HG03558 (cell line): Measurements from ENCODE around the gene MUC21.
"Not testable (repeated sequence)": the region's sequence is repeated elsewhere in the genome, so short reads cannot be mapped to it uniquely, and the experiment has no call there.

Experiments used
- ATAC-seq: cut with Tn5 transposase; IDR thresholded peaks from one replicate; pipeline ENCODE4 v1.9.1; 2021; ENCODE audit warnings: moderate number of reproducible peaks; ENCODE audit not compliant: unreplicated experiment; ENCODE audit errors: extremely low read depth

MUC21 gene

DNA sequence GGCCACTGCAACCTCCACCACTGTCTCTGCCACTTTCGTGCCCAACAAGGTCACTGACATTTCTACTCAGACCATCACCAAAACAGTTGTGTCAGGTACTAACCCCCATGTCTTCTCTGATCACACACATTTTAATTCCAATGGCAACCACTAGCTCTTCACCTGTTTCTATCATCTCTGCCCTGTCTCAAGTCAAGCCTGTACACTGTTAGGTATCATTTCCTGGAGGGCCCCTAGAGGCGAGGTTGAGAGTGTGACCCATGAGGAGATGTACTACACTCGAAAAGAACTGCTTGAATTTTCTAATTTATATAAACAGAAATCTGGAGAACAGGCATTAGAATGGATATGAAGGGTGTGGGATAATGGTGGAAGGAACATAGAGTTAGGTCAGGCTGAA is 17.4 kb upstream of the MUC21 start:
- no peak for ATAC-seq

DNA sequence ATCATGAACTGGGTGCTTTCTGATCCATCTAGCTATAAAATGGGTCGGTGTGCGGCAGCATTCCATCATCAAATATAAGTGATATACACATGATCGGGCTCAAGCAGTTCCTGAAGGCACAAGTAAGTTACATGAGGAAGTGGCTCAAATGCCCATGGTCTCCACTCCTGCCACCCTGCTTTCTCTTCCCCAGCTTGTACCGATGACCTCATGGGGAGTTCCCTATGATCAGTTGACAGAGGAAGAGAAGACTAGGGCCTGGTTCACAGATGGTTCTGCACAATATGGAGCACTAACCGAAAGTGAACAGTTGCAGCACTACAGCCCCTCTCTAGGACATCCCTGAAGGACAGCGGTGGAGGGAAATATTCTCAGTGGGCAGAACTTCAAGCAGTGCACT is 14.3 kb upstream of the MUC21 start:
- ATAC-seq = not testable (repeated sequence)

DNA sequence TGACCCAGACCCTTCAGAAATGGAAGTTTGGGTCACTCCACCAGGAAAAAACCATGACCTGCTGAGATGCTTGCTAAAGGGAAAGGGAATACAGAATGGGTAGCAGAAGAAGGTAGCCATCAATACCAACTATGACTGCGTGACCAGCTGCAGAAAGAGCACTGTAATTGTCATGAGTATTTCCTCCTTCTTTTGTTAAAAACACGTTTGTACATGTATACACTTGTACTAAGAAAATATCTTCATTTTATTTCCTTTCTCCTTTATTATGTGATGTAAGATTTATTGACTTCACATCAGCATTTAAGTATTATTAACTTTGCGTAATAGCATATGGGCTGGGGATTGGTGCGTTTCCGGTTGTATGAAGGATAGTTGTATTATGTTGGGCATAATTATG is 12.6 kb upstream of the MUC21 start:
- ATAC-seq = no peak

DNA sequence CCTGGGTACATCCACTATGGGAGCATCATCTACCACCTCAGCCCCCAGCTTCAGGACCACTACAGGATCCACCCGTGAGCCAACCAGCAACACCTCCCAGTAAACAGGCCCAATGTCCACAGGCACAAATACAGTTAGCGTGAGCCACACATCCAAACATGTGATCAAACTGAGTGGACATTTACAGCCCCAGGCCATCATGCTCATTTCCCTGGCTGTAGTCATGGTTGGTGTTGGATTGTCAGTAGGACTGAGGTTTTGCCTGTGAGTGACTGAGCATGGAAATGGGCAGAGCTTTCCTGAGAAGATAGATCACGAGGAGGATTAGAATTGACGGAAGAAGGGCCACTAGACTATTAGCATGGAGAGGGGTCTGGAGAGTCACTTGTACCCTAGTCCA is 10.7 kb upstream of the MUC21 start:
- ATAC-seq = no peak

DNA sequence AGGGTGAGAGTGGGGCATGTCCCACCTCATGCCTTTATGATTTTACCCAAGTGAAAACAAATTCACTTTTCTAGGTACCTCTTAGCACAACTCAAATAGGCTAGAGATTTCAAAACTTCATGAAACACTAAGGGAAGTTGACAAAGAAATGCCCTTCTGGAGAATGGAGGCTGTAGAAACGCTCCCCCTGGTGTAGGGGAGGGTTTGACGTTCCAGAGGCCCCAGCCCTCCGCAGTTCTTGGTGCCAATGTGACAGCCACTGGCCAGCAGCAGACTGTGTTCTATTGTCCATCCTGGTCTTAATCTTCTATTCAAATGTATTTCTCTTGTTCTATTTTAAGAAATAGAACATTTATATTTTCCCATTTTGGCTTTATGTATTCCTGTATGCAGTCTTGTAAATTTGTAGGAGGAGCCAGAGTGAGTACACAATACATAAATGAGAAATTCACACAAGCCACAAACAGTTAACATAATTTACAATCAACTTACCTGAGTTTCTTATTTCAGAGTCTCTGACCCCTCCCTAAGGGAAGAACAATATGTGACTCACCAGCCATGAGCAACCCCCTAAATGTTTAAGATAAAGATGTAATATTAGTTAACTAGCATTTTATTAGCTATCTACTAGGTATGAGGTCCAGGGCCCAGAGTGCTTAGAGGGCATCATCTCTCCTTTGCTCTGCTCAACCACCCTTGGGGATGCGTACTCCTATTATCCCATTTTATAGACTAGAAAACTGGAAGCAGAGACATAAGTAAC is 8.8 kb upstream of the MUC21 start:
- ATAC-seq = no peak

DNA sequence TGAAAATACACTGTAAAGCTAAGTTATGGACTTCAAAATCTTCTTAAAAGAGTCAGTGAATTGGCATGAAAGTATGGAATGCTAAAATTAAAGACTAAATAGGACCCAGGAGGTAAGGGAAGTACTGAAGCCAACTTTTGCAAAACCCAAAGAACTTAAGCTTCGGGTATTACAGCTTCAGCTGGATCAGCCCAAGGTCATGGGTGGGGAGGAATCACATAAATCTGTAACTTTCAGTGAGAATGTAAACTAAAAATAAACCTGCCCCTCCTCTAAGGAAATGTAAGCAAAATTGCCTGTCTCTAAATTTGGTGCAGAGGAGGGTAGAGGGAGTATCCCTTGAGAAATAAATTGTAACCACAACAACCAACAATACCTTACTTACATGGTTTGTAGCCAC is 4.4 kb upstream of the MUC21 start:
- no peak for ATAC-seq

DNA sequence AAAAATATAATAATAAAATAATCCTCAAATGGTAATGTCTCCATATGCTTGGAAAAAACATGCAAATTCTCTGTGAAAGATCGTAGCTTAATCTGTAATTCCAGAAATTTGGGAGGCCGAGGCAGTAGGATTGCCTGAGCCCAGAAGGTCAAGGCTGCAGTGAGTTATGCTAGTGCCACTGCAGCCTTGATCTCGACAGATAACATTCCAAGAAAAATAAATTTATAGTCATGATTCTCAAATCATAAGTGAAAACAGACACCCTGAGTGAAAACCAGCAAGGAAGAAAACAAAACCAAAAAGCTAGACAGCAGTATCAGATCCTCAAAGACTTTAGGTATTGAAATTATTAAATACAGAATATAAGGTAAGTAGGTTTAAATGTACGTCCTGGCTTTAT is 3.8 kb upstream of the MUC21 start:
- ATAC-seq = no peak

DNA sequence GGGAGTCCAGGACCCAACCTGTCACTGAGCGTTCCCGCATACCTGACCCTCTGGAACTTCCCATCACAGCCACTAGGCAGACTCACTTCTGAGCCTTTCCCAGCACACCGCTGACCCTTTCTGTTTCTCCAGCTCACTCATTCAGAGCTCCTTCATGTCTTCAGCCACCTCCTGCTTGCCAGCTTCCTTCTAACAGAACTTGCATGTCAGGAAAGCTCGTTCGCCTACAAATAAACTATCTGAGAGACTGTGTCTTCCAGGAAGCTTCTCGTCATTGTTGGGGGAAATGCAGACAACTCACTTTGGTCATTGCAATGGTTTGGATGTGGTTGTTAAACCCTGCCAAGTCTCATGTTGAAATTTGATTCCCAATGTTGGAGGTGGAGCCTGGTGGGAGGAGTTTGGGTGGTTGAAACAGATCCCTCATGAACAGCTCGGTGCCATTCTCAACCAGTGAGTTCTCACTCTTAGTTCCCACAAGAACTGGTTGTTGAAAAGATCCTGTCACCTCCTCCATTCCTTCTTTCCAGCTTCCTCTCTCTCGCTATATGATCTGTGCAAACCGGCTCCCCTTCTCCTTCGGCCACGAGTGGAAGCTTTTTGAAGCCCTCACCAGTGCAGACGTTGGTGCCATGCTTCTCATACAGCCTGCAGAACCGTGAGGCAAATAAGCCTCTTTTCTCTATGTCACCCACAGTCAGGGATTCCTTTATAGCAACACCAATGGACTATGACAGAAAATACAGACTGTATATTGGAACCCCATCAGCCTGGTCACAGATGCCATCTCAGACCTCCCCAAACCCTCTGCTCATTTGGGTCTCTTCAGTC is 1.4 kb upstream of the MUC21 start:
- no peak for ATAC-seq

DNA sequence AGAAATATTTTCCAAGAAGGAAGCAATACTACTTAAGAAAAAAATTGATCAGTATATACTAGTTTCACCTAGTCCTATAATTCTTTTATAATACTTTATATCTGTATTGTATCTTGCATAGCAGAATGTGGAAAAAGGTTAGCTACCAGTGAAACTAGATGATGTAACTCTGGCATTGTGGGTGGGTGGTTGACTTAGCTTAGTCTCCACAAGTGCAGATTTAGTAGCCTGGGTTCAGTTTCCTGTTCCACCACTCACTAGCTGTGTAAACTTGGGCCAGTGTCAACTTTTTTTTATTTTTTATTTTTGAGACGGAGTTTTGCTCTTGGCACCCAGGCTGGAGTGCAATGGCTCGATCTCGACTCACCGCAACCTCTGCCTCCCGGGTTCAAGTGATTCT is 2.0 kb downstream of the MUC21 start:
- no peak for ATAC-seq

DNA sequence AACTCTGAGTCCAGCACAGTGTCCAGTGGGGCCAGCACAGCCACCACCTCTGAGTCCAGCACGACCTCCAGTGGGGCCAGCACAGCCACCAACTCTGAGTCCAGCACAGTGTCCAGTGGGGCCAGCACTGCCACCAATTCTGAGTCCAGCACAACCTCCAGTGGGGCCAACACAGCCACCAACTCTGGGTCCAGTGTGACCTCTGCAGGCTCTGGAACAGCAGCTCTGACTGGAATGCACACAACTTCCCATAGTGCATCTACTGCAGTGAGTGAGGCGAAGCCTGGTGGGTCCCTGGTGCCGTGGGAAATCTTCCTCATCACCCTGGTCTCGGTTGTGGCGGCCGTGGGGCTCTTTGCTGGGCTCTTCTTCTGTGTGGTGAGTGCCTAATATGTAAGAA is 3.8 kb downstream of the MUC21 start:
- ATAC-seq = no peak

DNA sequence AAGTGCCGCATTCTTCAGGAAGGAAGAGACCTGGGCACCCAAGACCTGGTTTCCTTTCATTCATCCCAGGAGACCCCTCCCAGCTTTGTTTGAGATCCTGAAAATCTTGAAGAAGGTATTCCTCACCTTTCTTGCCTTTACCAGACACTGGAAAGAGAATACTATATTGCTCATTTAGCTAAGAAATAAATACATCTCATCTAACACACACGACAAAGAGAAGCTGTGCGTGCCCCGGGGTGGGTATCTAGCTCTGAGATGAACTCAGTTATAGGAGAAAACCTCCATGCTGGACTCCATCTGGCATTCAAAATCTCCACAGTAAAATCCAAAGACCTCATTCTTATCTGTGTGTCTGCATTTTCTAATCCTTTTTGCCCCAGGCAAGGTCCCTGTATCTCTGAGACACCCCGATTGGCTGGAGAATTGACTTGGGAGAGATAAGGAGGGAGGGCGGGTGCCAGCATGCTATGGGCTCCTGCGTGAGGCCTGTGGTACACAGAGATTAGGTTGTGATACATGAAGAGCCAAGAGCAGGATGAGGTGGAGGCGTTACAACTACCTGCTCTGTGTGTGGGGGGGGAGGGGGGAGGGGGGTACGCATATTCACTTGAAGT is 4.8 kb downstream of the MUC21 start:
- no peak for ATAC-seq

DNA sequence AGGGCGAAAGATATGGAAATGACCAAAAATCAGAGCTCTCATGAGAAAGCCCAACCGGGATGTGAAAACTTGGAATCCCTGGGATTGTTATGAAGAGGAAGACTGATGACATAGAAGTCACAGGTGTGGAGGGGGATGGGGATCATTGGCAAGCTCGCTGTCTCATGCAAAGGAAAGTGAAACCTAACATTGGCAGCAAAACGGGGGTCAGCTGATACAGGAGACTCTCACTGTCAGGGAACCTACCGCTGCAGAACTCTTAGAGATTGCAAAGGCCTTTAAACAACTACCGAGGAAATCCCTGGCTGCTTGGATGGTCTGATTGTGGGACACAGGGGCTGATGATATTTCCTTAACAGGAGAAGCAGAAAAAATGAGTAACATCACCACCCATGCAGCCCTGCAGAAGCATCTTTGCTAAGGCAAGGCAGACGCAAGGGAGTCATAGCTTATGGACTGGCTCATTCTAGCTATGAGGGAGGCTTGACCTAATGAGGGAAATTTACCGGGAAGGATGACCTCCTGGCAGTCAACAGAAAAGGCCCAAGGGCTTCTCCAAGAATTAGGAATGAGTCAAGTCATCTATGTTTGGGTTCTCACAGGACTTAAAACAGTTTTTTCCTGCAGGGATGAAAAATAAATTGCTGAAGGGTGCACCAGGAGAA is 7.0 kb downstream of the MUC21 start:
- no peak for ATAC-seq

DNA sequence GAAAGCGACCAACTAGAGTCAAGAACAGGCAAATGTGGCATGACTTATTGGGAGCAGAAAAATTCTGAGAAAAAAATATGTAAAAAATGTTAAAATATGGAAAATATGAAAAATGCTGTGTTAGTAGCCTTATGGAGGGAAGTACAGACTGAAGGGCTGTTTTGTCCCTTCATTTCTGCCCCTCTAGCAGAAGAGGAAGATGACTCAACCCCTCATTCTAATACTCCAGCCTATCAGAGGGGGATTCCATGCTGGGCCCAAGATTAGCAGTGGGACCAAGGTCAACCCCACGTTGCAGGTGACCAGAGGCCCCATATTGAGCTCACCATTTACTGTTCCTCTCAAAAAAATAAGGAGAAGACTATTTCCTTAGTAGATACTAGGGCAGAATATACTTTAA is 8.4 kb downstream of the MUC21 start:
- no peak for ATAC-seq

DNA sequence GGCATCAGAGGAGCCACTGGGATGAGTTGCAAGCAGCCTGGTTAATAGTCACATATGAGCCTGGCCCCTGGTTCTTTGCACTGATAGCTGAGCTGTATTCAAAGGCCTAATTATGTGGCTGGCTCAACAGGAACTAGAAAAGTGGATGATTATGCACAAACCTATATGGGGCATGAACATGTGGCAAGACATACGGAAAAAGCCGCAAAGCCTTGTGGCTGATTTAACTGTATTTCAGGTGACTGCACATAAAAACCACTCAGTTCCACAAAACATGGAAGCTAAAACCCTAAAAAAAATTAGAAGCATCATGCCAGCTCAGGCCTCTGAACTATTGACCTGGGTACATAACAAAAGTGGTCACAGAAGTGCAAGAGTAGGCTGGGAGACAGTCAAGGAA is 13.8 kb downstream of the MUC21 start:
- no peak for ATAC-seq

DNA sequence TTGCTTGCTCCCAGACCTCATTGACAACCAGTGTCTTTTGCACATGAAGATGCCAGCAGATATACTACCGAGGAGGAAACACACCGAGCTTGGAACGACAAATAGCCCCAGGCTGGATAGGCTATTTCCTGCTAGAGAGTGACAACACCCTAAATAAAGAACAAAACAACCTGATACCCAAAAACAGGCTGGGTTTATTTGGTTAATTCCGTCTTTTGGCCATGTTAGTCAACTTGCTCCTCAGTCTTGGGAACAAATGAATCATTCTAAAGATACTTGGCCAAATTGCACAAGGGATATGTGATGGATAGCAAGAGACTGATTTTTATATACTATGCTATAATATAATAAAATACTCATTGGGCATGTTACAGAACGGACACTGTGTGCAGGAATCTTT is 15.3 kb downstream of the MUC21 start:
- no peak for ATAC-seq

DNA sequence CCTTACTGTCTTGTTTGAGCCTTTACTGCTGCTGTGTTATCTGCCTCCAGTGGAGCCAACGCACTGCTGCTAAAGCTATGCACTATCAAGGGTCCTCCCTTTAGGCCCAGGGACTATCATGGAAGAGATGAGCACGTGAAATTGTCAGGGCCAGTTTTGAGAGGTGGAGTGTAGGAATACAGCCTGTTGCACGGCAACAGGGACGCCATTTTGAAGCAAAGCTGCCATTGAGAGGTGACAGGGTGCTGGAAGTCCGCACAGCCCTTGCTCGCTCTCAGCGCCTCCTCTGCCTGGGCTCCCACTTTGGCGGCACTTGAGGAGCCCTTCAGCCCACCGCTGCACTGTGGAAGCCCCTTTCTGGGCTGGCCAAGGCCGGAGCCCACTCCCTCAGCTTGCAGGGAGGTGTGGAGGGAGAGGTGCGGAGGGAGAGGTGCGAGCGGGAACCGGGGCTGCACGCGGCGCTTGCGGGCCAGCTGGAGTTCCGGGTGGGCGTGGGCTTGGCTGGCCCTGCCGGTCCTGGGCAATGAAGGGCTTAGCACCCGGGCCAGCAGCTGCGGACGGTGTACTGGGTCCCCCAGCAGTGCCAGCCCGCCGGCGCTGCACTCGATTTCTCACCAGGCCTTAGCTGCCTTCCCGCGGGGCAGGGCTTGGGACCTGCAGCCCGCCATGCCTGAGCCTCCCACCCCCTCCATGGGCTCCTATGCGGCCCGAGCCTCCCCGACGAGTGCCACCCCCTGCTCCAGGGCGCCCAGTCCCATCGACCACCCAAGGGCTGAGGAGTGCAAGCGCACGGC is 16.7 kb downstream of the MUC21 start:
- not testable (repeated sequence) for ATAC-seq

DNA sequence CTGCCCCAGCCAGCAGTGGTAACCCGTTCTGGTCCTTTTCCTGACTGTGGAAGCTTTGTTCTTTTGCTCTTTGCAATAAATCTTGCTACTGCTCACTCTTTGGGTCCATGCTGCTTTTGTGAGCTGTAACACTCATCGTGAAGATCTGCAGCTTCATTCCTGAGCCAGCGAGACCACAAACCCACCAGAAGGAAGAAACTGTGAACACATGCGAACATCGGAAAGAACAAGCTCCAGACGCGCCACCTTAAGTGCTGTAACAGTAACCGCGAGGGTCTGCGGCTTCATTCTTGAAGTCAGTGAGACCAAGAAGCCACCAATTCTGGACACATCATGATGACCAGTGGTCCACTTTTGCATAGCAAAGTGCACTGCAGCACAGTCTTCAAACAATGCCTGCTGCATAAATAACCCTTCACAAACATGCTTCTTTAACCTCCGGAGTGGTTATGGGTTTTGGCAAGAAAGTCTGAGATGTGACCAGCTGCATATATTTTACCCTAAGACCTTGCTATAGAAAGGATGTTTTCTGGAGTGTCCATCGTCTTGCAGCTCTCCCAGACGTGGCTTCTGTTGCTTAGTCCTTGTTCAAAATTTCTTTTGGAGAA is 17.9 kb downstream of the MUC21 start:
- no peak for ATAC-seq

DNA sequence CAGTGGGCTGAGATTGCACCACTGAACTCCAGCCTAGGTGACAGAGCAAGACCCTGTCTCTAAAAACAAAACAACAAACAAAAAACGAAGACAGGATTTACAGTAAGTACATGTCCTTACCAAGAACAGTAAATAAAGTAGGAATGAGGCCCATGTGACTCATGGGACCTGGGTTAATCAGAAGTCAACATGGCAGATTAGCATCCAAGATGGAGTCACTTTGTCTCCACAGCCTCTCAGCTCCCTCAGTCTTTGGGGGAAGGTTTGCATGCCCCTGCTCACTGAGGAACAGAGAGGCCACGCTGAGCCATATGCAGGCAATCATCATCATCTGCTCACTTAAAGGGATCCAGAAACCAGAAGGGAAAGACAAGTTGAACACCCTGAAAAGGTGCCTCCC is 19.0 kb downstream of the MUC21 start:
- no peak for ATAC-seq

DNA sequence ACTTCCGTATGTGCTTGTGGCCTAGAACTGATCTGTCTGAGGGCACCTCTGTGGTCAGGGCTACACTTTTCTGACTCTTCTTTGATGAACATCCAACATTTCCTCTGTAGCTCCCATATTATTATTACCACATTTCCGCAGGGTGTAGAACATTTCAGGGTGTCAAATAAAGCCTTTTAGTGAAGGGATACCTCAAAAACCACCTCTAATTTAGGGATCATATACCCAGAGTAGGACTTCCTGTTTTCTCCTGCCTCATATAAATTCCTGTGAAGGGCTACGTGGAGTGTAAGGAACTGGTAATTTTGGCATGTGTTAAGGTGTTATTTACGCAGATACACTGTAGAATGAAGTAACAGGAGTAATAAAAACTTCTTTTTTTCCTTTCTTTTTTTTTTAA is 21.3 kb downstream of the MUC21 start:
- no peak for ATAC-seq
